ENCODE measurements around the gene PHAX.
"Not testable (repeated sequence)": the region's sequence is repeated elsewhere in the genome, so short reads cannot be mapped to it uniquely, and the experiment has no call there.

PHAX gene

DNA sequence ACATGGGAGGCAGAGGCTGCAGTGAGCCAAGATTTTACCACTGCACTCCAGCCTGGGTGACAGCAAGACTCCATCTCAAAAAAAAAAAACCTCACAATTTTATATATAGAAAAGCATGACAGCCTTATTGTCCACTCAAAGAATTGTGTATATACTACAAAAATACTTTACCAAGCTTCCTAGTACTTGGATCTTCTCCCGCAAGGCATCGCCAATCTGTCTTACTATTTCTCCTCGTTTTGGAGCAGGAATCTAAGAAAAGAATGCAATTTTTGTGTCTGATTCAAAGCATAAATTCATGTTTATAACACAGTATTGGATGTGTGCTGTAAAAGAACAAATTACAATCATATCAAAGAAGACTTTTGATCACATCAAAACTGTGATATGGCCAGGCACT, 17.0 kb upstream of the PHAX start:
- H3K4me1 ChIP-seq (ENCODE audit: control insufficient read depth, insufficient read depth, low read length): no peaks in the 10 kb centered on the region
- no peaks in the 10 kb centered on the region for H3K27me3 ChIP-seq (ENCODE audit: control insufficient read depth, insufficient read depth, low read length, poor library complexity, severe bottlenecking)
- H3K27ac ChIP-seq (ENCODE audit: insufficient read depth, low read depth, low read length, poor library complexity, severe bottlenecking): no peak overlapping the region
- H3K36me3 ChIP-seq (ENCODE audit: control insufficient read depth, insufficient read depth, low read length): peaks cover 53% of the 10 kb centered on the region
- 94 to 100% methylated on average over 3 of the region's 3 CpGs for WGBS, 2 experiments
- no peaks in the 10 kb centered on the region for H3K9me3 ChIP-seq (ENCODE audit: control insufficient read depth, low read length)
- no peak overlapping the region for H3K4me3 ChIP-seq (ENCODE audit: insufficient read depth, low read depth, low read length)

DNA sequence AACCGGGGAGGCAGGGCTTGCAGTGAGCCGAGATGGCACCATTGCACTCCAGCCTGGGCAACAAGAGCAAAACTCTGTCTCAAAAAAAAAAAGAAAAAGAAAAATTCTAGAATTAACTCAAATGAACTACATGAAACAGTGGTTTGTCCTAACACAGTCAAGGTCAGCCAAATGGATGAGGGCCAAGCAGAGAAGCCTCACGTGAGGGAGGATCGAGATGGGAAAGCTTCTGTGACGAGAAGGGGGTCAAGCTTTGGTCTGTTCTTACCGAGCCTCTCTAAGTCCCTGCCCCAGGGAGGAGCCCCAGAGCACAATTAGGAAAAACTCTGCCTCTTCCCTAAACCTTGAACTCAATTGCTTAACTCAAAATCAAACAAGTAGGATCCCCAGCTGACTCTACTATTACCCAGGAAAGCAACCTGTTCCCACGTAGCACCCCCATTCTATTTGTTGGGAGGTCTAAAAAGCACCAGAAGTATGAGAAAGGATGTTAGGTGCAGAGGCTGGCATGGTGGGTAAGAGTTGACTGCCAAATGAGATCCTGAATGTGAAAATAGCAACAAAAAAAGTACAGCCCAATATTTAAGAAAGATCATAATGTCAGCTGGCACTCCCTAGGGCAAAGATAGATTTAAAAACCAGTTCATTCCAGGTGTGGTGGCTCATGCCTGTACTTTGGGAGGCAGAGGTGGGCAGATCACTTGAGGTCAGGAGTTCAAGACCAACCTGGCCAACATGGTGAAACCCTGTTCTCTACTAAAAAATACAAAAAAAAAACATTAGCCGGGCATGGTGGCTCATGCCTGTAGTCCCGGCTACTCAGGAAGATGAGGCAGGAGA, 13.0 kb upstream of the PHAX start:
- no peaks in the 10 kb centered on the region for H3K9me3 ChIP-seq (ENCODE audit: control insufficient read depth, low read length)
- WGBS, 2 experiments: 94% methylated on average over 8 to 9 of the region's 9 CpGs
- H3K4me1 ChIP-seq (ENCODE audit: control insufficient read depth, insufficient read depth, low read length): no peaks in the 10 kb centered on the region
- no peak overlapping the region for H3K27ac ChIP-seq (ENCODE audit: insufficient read depth, low read depth, low read length, poor library complexity, severe bottlenecking)
- H3K36me3 ChIP-seq (ENCODE audit: control insufficient read depth, insufficient read depth, low read length): peaks cover 48% of the 10 kb centered on the region
- H3K27me3 ChIP-seq (ENCODE audit: control insufficient read depth, insufficient read depth, low read length, poor library complexity, severe bottlenecking): no peaks in the 10 kb centered on the region
- H3K4me3 ChIP-seq (ENCODE audit: insufficient read depth, low read depth, low read length): no peak overlapping the region

DNA sequence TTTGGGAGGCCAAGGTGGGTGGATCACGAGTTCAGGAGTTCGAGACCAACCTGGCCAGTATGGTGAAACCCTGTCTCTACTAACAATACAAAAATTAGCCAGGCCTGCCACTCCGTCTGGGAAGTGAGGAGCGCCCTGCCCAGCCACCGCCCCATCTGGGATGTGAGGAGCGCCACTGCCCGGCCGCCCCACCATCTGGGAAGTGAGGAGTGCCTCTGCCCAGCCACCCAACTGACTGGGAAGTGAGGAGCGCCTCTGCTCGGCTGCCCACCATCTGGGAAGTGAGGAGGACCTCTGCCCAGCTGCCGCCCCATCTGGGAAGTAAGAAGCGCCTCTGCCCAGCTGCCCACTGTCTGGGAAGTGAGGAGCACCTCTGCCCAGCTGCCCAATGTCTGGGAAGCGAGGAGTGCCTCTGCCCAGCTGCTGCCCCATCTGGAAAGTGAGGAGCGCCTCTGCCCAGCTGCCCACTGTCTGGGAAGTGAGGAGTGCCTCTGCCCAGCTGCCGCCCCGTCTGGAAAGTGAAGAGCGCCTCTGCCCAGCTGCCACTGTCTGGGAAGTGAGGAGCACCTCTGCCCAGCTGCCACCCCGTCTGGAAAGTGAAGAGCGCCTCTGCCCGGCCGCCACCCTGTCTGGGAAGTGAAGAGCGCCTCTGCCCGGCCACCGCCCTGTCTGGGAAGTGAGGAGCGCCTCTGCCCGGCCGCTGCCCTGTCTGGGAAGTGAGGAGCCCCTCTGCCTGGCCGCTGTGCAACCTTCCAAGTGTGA, 11.0 kb upstream of the PHAX start:
- no peak overlapping the region for H3K27ac ChIP-seq (ENCODE audit: insufficient read depth, low read depth, low read length, poor library complexity, severe bottlenecking)
- H3K4me1 ChIP-seq (ENCODE audit: control insufficient read depth, insufficient read depth, low read length): peaks cover 7% of the 10 kb centered on the region
- H3K36me3 ChIP-seq (ENCODE audit: control insufficient read depth, insufficient read depth, low read length): peaks cover 43% of the 10 kb centered on the region
- H3K4me3 ChIP-seq (ENCODE audit: insufficient read depth, low read depth, low read length): no peak overlapping the region
- no peaks in the 10 kb centered on the region for H3K9me3 ChIP-seq (ENCODE audit: control insufficient read depth, low read length)
- 95 to 97% methylated on average over 28 of the region's 28 CpGs for WGBS, 2 experiments
- no peaks in the 10 kb centered on the region for H3K27me3 ChIP-seq (ENCODE audit: control insufficient read depth, insufficient read depth, low read length, poor library complexity, severe bottlenecking)

DNA sequence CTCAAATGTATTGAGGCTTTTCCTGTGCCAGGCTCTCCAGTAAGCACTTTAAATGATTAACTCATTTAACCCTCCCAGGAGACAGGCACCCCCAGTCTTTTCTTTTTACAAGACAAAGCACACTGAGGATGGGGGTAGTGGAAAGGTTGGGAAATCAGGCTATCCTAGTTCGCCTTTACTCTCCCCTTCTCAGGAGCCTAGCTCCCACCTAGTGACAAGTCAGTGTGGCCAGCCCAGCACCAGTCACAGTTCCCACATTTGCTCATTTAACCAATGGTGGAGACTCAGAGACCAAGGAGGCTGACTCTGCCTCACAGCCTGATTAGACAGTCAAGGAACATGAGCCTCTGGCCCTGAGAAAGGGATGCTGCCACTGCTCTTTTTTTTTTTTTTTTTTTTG, 9.2 kb upstream of the PHAX start:
- no peak overlapping the region for H3K4me3 ChIP-seq (ENCODE audit: insufficient read depth, low read depth, low read length)
- WGBS, 2 experiments: 47 to 53% methylated on average over 1 of the region's 1 CpG
- H3K27me3 ChIP-seq (ENCODE audit: control insufficient read depth, insufficient read depth, low read length, poor library complexity, severe bottlenecking): no peaks in the 10 kb centered on the region

DNA sequence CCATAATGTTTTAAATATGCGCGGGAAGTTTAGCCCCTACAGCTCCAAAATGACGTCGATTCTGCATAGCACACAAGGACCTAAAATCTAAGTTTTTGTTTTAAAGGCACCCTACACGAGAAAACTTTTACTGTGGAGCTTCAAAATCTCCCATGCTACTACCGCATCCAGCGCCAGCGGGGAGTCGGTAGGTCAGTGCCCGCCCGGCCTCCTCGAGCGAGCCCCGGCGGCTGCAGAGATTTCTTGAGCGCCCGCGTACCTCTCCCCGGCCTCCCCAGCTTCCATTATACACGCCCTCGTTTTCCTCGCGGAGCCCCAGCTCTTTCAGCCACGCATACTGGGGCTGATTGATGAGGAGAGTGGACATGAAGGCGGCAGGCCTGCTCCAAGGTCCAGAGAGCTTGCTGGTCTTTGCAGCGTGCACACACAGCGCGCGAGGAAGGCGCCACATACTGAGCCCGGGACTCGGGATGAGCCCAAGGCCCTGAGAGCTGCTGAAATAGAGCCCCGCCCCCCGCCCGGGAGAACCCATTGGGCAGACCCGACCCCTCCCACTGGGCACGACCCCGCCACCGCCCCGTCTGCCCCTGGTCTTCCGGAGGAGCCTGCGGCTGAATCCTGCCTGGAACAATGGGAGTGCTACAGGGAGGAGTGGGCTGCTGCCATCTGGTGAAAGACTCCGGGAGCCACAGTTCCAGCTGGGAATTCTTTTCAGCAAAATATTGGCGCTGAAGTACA, 5.8 kb upstream of the PHAX start, which contains the start of gene ALDH7A1:
TSS of gene ALDH7A1 (minus strand) at position 472 of the 738 bp plus-strand sequence. CDS start at position 451, 21 bp downstream.
- Histone ChIP-seq H3K4me1 (ENCODE audit: control insufficient read depth, insufficient read depth, low read length) (peaks cover 7% of the 10 kb centered on the region), H3K9me3 (ENCODE audit: control insufficient read depth, low read length) (no peaks in the 10 kb centered on the region), H3K36me3 (ENCODE audit: control insufficient read depth, insufficient read depth, low read length) (peaks cover 17% of the 10 kb centered on the region), H3K27me3 (ENCODE audit: control insufficient read depth, insufficient read depth, low read length, poor library complexity, severe bottlenecking) (no peaks in the 10 kb centered on the region), H3K27ac (ENCODE audit: insufficient read depth, low read depth, low read length, poor library complexity, severe bottlenecking) (peak within 1 kb of the TSS; percentile 93), H3K4me3 (ENCODE audit: insufficient read depth, low read depth, low read length) (peak within 1 kb of the TSS; percentile 68)
- 0% methylated on average over 44 of the region's 44 CpGs for WGBS, 2 experiments

More for the DNA sequence above, 9.2 kb upstream of the PHAX start:
- Histone ChIP-seq H3K36me3 (ENCODE audit: control insufficient read depth, insufficient read depth, low read length) (peaks cover 37% of the 10 kb centered on the region), H3K9me3 (ENCODE audit: control insufficient read depth, low read length) (no peaks in the 10 kb centered on the region), H3K4me1 (ENCODE audit: control insufficient read depth, insufficient read depth, low read length) (peaks cover 7% of the 10 kb centered on the region), H3K27ac (ENCODE audit: insufficient read depth, low read depth, low read length, poor library complexity, severe bottlenecking) (no peak overlapping the region)

DNA sequence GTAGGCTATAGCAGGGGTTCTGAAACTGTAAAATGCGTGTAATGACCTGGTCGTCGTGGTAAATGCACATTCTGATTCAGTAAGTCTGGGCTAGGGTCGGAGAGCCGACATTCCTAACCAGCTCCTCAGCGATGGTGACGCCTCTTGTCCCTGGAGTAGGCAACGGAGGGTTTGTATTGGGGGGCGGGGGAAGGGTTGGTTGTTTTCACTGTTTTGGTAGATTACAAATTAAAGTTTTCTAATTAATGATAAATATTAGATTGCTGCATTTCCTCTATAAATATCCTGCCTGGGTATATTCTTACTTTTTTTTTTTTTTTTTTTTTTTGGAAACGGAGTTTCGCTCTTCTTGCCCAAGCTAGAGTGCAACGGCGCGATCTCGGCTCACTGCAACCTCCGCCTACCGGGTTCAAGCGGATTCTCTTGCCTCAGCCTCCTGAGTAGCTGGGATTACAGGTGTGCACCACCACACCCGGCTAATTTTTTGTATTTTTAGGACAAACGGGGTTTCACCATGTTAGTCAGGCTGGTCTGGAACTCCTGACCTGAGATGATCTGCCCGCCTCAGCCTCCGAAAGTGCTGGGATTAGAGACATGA, 5.2 kb upstream of the PHAX start:
- H3K9me3 ChIP-seq (ENCODE audit: control insufficient read depth, low read length): no peaks in the 10 kb centered on the region
- H3K27me3 ChIP-seq (ENCODE audit: control insufficient read depth, insufficient read depth, low read length, poor library complexity, severe bottlenecking): no peaks in the 10 kb centered on the region
- WGBS, 2 experiments: 57 to 59% methylated on average over 20 to 21 of the region's 22 CpGs
- peaks cover 12% of the 10 kb centered on the region for H3K36me3 ChIP-seq (ENCODE audit: control insufficient read depth, insufficient read depth, low read length)
- peaks cover 7% of the 10 kb centered on the region for H3K4me1 ChIP-seq (ENCODE audit: control insufficient read depth, insufficient read depth, low read length)
- H3K4me3 ChIP-seq (ENCODE audit: insufficient read depth, low read depth, low read length): peak overlapping the region; percentile 68
- H3K27ac ChIP-seq (ENCODE audit: insufficient read depth, low read depth, low read length, poor library complexity, severe bottlenecking): peak overlapping the region; percentile 93

DNA sequence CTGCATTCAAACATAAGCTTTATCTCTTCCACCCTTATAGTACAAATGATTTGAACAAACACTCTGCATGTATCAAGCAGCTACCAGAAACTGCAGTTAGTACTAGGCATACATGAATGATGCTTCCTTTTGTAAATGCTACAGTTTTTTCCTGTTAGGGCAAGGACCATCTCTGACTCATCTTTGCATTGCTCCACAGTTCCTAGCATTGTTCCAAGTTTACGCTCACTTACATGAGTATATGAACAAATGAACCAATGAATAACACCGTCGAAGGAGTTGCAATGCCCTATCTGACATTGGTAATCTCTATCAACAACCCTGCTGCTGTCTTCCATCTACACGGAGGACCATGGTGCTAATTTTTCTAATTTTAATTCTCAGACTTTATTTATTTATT, 3.6 kb upstream of the PHAX start:
- Histone ChIP-seq H3K36me3 (ENCODE audit: control insufficient read depth, insufficient read depth, low read length) (no peaks in the 10 kb centered on the region), H3K4me3 (ENCODE audit: insufficient read depth, low read depth, low read length) (no peak overlapping the region), H3K27ac (ENCODE audit: insufficient read depth, low read depth, low read length, poor library complexity, severe bottlenecking) (no peak overlapping the region), H3K4me1 (ENCODE audit: control insufficient read depth, insufficient read depth, low read length) (peaks cover 12% of the 10 kb centered on the region), H3K9me3 (ENCODE audit: control insufficient read depth, low read length) (no peaks in the 10 kb centered on the region), H3K27me3 (ENCODE audit: control insufficient read depth, insufficient read depth, low read length, poor library complexity, severe bottlenecking) (no peaks in the 10 kb centered on the region)
- 89 to 99% methylated on average over 4 of the region's 4 CpGs for WGBS, 2 experiments

DNA sequence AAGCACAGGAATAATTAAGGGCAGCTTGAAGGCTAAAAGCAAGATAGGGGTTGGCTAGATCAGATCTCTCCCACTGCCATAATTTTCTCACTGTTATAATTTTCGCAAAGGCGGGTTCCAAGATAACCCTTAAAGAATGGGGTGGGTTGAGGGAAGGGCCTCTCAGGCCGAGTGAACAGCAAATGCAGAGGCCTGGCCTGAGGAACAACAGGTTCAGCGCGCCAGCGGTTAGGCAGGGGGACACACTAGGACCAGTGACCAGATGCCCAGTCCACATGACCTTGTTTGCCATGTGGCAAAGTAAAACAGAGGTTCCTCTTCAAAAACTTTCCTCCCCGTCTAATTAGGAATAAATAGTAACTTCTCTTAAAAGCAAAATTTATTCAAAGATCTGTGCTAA, 1.2 kb upstream of the PHAX start:
- Histone ChIP-seq H3K27me3 (ENCODE audit: control insufficient read depth, insufficient read depth, low read length, poor library complexity, severe bottlenecking) (no peaks in the 10 kb centered on the region), H3K4me3 (ENCODE audit: insufficient read depth, low read depth, low read length) (no peak overlapping the region), H3K9me3 (ENCODE audit: control insufficient read depth, low read length) (no peaks in the 10 kb centered on the region), H3K27ac (ENCODE audit: insufficient read depth, low read depth, low read length, poor library complexity, severe bottlenecking) (no peak overlapping the region), H3K4me1 (ENCODE audit: control insufficient read depth, insufficient read depth, low read length) (peaks cover 5% of the 10 kb centered on the region), H3K36me3 (ENCODE audit: control insufficient read depth, insufficient read depth, low read length) (peaks cover 7% of the 10 kb centered on the region)
- 96 to 97% methylated on average over 6 to 7 of the region's 7 CpGs for WGBS, 2 experiments

DNA sequence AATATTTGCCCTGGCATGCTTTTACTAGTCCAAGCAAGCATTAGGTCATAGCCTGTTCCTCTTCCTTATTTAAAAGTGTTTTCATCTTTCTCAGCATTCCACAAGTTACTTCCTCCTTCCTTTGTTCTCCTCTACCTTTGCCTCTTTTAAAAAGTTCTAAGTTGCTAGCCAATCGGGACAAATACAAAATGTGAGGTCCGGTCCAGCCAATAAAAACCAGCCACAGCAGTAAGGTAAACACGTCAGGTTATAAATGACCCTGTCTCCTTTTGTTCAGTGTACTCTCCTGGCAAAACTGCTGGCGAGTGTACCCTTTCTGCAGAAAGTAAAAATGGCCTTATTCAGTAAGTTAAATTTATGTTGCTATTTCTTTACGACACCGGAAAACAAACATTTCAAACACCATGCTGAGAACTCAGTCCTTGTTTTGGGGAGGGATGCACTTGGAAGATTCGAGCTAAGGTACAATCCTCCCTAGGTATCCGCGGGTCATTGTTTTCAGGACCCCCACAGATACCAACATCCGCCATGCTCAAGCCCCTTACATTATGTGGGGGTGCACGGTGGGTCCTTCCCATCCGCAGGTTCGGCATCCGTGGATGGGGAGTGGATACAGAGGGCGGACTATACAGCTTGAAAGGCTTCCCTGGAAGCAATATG, 646 bp upstream of the PHAX start:
- H3K36me3 ChIP-seq (ENCODE audit: control insufficient read depth, insufficient read depth, low read length); H3K4me3 ChIP-seq (ENCODE audit: insufficient read depth, low read depth, low read length); H3K9me3 ChIP-seq (ENCODE audit: control insufficient read depth, low read length); H3K27ac ChIP-seq (ENCODE audit: insufficient read depth, low read depth, low read length, poor library complexity, severe bottlenecking); H3K27me3 ChIP-seq (ENCODE audit: control insufficient read depth, insufficient read depth, low read length, poor library complexity, severe bottlenecking); H3K4me1 ChIP-seq (ENCODE audit: control insufficient read depth, insufficient read depth, low read length): not testable (repeated sequence)
- 62 to 63% methylated on average over 13 to 15 of the region's 15 CpGs for WGBS, 2 experiments
